HepG2 (cell line): ENCODE data around the gene PNPLA2. TPM values are rescaled to one million over a fixed set of nuclear protein-coding genes. Genes with fewer than 3 reads are reported as not detected.
A peak's percentile ranks its signal among the peaks of the same experiment; 100 is the strongest.

Experiments
- DDIT3 ChIP-seq: sonication (generic); formaldehyde crosslinking; IDR thresholded peaks from 2 replicates; pipeline ENCODE4 v1.4.0; 2020; ENCODE audit warnings: mild to moderate bottlenecking, missing genetic modification reagents
- DNMT1 ChIP-seq: sonication (generic); formaldehyde crosslinking; IDR thresholded peaks from 2 replicates; pipeline ENCODE4 v1.5.1; 2020; ENCODE audit warnings: mild to moderate bottlenecking, missing genetic modification reagents
- HIC2 ChIP-seq: sonication (generic); formaldehyde crosslinking; IDR thresholded peaks from 2 replicates; pipeline ENCODE4 v1.9.0; 2022; ENCODE audit warnings: low read depth, missing genetic modification reagents
- HMGXB3 ChIP-seq: sonication (generic); formaldehyde crosslinking; IDR thresholded peaks from 2 replicates; pipeline ENCODE4 v1.4.0; 2020; ENCODE audit warnings: missing genetic modification reagents, borderline replicate concordance
- HNF4G ChIP-seq, 2 experiments: sonication (generic) in 1 of 2; formaldehyde crosslinking in 1 of 2; IDR thresholded peaks; 2 replicates each; pipeline versions ENCODE4 v1.4.0 to v1.6.1; 2011 to 2020; ENCODE audit warnings: borderline replicate concordance in 2 of 2, low read depth in 2 of 2, mild to moderate bottlenecking in 2 of 2, low read length in 1 of 2, missing genetic modification reagents in 1 of 2, moderate library complexity in 1 of 2
- HNRNPL ChIP-seq: fragments of 200-400 bp; formaldehyde crosslinking; IDR thresholded peaks from 2 replicates; pipeline ENCODE4 v1.6.1; 2017; ENCODE audit warnings: mild to moderate bottlenecking, low read depth, low read length
- HNRNPUL1 ChIP-seq: fragments of 200-400 bp; formaldehyde crosslinking; IDR thresholded peaks from 2 replicates; pipeline ENCODE4 v1.6.1; 2017; ENCODE audit warnings: low read depth, mild to moderate bottlenecking, low read length, moderate library complexity
- LCORL ChIP-seq, 2 experiments: fragments of 450-650 bp in 1 of 2; sonication (generic) in 1 of 2; formaldehyde crosslinking in 1 of 2; IDR thresholded peaks; 2 replicates each; pipeline versions ENCODE4 v1.5.0 to v1.6.1; 2017 to 2020; ENCODE audit warnings: antibody characterized with exemption in 1 of 2, missing genetic modification reagents in 1 of 2
- MEIS2 ChIP-seq: sonication (generic); formaldehyde crosslinking; IDR thresholded peaks from 2 replicates; pipeline ENCODE4 v1.9.0; 2021; ENCODE audit warnings: mild to moderate bottlenecking, missing genetic modification reagents
- NR0B2 ChIP-seq: sonication (generic); formaldehyde crosslinking; IDR thresholded peaks from 2 replicates; pipeline ENCODE4 v1.4.0; 2020; ENCODE audit warnings: mild to moderate bottlenecking, missing genetic modification reagents
- POLR2G ChIP-seq: fragments of 200-400 bp; formaldehyde crosslinking; IDR thresholded peaks from 2 replicates; pipeline ENCODE4 v1.6.1; 2018; ENCODE audit warnings: mild to moderate bottlenecking, low read depth, low read length, moderate library complexity
- RBFOX2 ChIP-seq: fragments of 200-400 bp; formaldehyde crosslinking; IDR thresholded peaks from 2 replicates; pipeline ENCODE4 v1.6.1; 2017; ENCODE audit warnings: low read depth, mild to moderate bottlenecking, low read length
- SPEN ChIP-seq: sonication (generic); formaldehyde crosslinking; IDR thresholded peaks from 2 replicates; pipeline ENCODE4 v1.5.1; 2020; ENCODE audit warnings: low read depth, mild to moderate bottlenecking, missing genetic modification reagents
- ZBTB44 ChIP-seq: sonication (generic); formaldehyde crosslinking; IDR thresholded peaks from 2 replicates; pipeline ENCODE4 v1.4.0; 2020; ENCODE audit warnings: missing genetic modification reagents
- ZBTB7A ChIP-seq: sonication (generic); formaldehyde crosslinking; IDR thresholded peaks from 2 replicates; pipeline ENCODE4 v1.8.0; 2022; ENCODE audit warnings: mild to moderate bottlenecking, missing genetic modification reagents
- ZNF232 ChIP-seq: sonication (generic); formaldehyde crosslinking; IDR thresholded peaks from 2 replicates; pipeline ENCODE4 v1.4.0; 2020; ENCODE audit warnings: missing genetic modification reagents, borderline replicate concordance
- ZNF546 ChIP-seq: sonication (generic); formaldehyde crosslinking; conservative IDR thresholded peaks from 2 replicates; pipeline ENCODE4 v1.8.1; 2023; ENCODE audit warnings: mild to moderate bottlenecking, missing genetic modification reagents
- ZNF746 ChIP-seq: sonication (generic); formaldehyde crosslinking; IDR thresholded peaks from 2 replicates; pipeline ENCODE4 v1.8.0; 2022; ENCODE audit warnings: mild to moderate bottlenecking, missing genetic modification reagents
- ZNF883 ChIP-seq: sonication (generic); formaldehyde crosslinking; IDR thresholded peaks from 2 replicates; pipeline ENCODE4 v1.5.1; 2020; ENCODE audit warnings: mild to moderate bottlenecking, missing genetic modification reagents; ENCODE audit errors: not compliant biosample characterization
- polyA plus RNA-seq, 8 experiments: library from polyadenylated mRNA; depleted of rRNA in 3 of 8; stranded (reverse) in 7 of 8; unstranded in 1 of 8; fragments of >200 nt; fragmentation: Illumina TruSeq in 4 of 8; extraction: Trizol in 4 of 8; gene quantifications; 2 replicates each; pipeline versions ENCODE4 v1.2.1 to v1.2.3, GENCODE V29; 2011 to 2016; ENCODE audit warnings: low read depth in 4 of 8, missing spikeins in 1 of 8, mixed read lengths in 1 of 8; ENCODE audit not compliant: insufficient read depth in 1 of 8
- total RNA-seq, 5 experiments: library from RNA; depleted of rRNA; stranded (reverse); fragments of >200 nt; fragmentation: Illumina TruSeq; extraction: Trizol; gene quantifications; 2 replicates each; pipeline ENCODE4 v1.2.3, GENCODE V29; 2016; ENCODE audit warnings: low read depth in 1 of 5

Gene PNPLA2
- total and polyA plus RNA-seq, 2 of the 13 experiments (the other 11 are each of a cell fraction or from before 2014, with no cell fraction given): 10.5 to 43.2 TPM

GRCh38 chr11:796565-797295 is 22.0 kb upstream of the PNPLA2 start (continued):
- TF ChIP-seq LCORL (IDR thresholded peaks at IDR 0.05) (no peak), LCORL (CRISPR knock-in tag; IDR thresholded peaks at IDR 0.05) (0 out of 2 replicates have a peak, but pooled peaks have one; percentile 11), HNRNPL (peak; percentile 89), HNRNPUL1 (no peak), MEIS2 (CRISPR knock-in tag) (0 out of 2 replicates have a peak, but pooled peaks have one; percentile 7), ZBTB44 (no peak), RBFOX2 (no peak), SPEN (CRISPR knock-in tag) (no peak), HNF4G (IDR thresholded peaks at IDR 0.05; ENCODE audit: borderline replicate concordance, low read depth, low read length) (peak; percentile 13; the same call in 1 of the 2 replicates), HNF4G (CRISPR knock-in tag; IDR thresholded peaks at IDR 0.05; ENCODE audit: borderline replicate concordance, low read depth) (no peak), NR0B2 (CRISPR knock-in tag) (peak; percentile 34; the same call in 1 of the 2 replicates), DNMT1 (0 out of 2 replicates have a peak, but pooled peaks have one; percentile 15), ZNF883 (CRISPR knock-in tag) (no peak), ZNF746 (no peak), ZNF232 (CRISPR knock-in tag) (0 out of 2 replicates have a peak, but pooled peaks have one; percentile 21), ZBTB7A (CRISPR knock-in tag) (0 out of 2 replicates have a peak, but pooled peaks have one; percentile 31), POLR2G (peak; percentile 19; the same call in 1 of the 2 replicates), HMGXB3 (CRISPR knock-in tag) (no peak), HIC2 (peak; percentile 70; the same call in 1 of the 2 replicates), ZNF546 (CRISPR knock-in tag) (0 out of 2 replicates have a peak, but pooled peaks have one; percentile 15), DDIT3 (no peak)
